ENCODE data around the gene FLVCR1. TPM values are rescaled to one million over a fixed set of nuclear protein-coding genes. Genes with fewer than 3 reads are reported as not detected.
"Not testable (repeated sequence)": the region's sequence is repeated elsewhere in the genome, so short reads cannot be mapped to it uniquely, and the experiment has no call there.

FLVCR1 gene
- total RNA-seq, 4 donors from 2014 or later = 3.2 to 7.2 (median 4.9) TPM

DNA sequence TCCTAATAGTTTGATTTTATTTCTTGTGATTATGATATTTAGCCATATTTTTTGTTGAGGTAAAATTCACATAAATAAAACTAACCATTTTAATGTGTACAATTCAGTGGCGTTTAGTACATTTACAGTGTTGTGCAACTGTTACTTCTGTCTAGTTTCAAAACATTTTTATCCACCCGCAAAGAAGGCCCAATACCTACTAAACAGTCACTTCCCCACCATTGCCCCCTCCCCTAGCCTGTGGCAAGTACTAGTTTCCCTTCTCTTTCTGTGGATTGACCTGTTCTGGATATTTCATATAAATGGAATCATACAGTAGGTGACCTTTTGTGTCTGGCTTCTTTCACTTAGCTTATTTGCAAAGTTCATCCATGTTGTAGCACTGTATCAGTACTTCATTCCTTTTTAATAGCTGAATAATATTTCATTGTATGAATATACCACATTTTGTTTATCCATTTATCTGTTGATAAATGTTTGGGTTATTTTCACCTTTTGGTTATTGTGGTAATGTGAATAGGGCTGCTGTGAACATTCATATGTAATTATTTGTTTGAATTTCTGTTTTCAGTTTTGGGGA is 4.1 kb downstream of the FLVCR1 start:
- ATAC-seq (ENCODE audit: low FRiP score) = no peak
- no peak for DNase-seq (ENCODE audit: low spot score)
- TF ChIP-seq, protein P1, sequence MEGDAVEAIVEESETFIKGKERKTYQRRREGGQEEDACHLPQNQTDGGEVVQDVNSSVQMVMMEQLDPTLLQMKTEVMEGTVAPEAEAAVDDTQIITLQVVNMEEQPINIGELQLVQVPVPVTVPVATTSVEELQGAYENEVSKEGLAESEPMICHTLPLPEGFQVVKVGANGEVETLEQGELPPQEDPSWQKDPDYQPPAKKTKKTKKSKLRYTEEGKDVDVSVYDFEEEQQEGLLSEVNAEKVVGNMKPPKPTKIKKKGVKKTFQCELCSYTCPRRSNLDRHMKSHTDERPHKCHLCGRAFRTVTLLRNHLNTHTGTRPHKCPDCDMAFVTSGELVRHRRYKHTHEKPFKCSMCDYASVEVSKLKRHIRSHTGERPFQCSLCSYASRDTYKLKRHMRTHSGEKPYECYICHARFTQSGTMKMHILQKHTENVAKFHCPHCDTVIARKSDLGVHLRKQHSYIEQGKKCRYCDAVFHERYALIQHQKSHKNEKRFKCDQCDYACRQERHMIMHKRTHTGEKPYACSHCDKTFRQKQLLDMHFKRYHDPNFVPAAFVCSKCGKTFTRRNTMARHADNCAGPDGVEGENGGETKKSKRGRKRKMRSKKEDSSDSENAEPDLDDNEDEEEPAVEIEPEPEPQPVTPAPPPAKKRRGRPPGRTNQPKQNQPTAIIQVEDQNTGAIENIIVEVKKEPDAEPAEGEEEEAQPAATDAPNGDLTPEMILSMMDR (IDR thresholded peaks at IDR 0.05) = no peak

DNA sequence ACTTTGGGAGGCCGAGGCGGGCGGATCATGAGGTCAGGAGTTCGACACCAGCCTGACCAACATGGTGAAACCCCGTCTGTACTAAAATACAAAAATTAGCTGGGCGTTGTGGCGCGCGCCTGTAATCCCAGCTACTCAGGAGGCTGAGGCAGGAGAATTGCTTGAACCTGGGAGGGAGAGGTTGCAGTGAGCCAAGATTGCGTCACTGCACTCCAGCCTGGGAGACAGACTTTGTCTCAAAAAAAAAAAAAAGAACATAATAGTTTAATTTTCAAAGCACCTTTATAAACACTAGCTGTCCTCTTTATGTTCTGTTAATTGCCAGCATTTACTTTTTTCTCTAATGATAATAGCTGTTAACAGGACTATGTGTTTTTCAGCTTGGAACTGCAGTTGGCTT is 5.3 kb downstream of the FLVCR1 start:
- DNase-seq (ENCODE audit: low spot score); ATAC-seq (ENCODE audit: low FRiP score): not testable (repeated sequence)

DNA sequence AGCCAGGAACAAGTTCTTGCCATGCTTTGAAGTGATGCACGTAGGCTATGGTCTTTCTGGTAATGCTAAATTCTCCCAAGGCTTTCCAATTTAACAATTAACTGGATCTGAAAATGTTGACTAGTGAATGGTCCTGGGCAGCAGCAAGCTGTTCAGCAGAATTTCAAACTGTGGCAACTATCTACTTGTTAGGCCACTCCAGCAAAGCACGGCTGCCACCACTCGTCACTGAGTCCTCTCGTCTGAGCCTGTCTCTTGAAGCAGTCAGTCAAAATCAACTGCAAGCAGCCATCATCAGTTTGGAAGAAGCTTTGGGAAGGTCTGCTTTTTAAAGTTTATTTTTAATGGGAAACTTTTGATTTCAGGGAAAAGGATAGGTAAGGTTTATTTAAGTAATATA is 6.1 kb downstream of the FLVCR1 start:
- no peak for ATAC-seq (ENCODE audit: low FRiP score)
- TF ChIP-seq, protein P1 (IDR thresholded peaks at IDR 0.05) = no peak
- no peak for DNase-seq (ENCODE audit: low spot score)

DNA sequence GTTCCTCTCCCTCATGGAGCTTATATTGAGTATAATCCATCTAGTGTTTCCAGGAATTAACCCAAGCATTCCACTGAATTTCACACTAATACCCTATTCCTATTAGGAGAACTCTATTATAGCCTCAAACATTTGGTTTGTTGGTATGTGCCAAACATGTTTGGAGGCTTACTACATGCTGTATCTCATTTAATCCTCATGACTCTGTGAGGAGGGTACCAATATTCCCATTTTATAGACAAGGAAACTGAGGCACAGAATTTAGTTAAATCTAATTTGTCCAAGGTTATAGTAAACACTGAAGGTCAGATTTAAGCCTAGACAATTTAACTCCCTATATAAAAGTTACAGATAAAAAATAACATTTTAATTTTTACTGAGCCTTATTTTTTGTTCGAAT is 9.1 kb downstream of the FLVCR1 start:
- TF ChIP-seq, protein P1 (IDR thresholded peaks at IDR 0.05) = no peak
- ATAC-seq (ENCODE audit: low FRiP score) (no peak), DNase-seq (ENCODE audit: low spot score) (no peak)

DNA sequence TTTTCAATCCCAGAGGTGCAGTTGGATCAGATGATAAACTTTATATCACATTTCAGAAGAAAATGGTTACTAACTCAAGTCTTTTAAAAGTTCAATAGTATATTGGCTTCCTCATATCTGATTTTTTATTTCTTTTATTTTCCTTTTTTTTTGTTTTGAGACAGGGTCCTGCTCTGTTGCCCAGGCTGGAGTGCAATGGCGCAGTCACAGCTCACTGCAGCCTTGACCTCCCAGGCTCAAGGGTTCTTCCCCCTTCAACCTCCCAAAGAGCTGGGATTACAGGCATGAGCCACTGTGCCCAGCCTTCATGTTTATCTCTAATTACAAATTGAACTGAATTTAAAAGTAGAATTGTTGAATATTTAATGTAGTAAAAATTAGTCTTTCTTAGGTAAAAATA is 13.9 kb downstream of the FLVCR1 start:
- no peak for DNase-seq (ENCODE audit: low spot score)
- ATAC-seq (ENCODE audit: low FRiP score) = no peak
- TF ChIP-seq, protein P1 (IDR thresholded peaks at IDR 0.05) = no peak

DNA sequence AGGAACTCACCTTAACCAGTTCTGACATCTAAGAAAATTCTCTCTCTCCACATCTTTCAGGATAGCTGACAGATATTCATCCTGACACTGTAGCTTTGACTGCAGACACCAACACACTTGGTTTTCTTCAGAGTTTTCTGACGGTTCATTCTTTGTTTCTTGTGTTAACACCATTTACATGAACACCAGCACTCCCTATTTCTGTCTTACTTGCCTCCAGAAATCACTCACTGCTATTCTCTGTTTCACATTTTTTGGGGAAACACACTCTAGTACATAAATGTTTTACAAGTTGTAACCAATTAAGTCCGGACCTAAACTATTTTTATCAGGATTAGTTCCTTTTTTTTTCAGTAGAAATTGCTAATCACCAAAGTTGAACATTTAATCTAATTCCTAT is 15.4 kb downstream of the FLVCR1 start:
- TF ChIP-seq, protein P1 (IDR thresholded peaks at IDR 0.05) = no peak
- no peak for DNase-seq (ENCODE audit: low spot score)
- ATAC-seq (ENCODE audit: low FRiP score) = no peak

DNA sequence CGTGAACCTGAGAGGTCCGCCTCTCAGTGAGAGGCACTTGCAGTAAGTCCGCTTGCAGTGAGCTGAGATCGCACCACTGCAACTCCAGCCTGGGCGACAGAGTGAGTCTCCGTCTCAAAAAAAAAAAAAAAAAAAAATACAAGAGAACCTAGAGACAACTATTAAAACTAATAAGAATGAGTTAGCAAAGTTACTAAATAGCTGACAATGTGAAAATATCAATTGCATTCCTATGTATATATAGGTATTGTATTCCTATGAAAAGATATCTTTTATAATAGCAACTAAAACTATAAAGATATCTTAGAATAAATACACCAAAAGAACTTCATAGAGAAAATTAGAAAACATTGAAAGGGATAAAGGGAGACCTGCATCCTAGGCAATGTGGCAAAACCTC is 20.3 kb downstream of the FLVCR1 start:
- DNase-seq (ENCODE audit: low spot score) = no peak
- no peak for ATAC-seq (ENCODE audit: low FRiP score)
- TF ChIP-seq, protein P1 (IDR thresholded peaks at IDR 0.05) = no peak

Data from omental fat pad (tissue), 4 donors.